PC-9 (cell line): ENCODE results near the gene CCDC30. TPM values are rescaled to one million over a fixed set of nuclear protein-coding genes. Genes with fewer than 3 reads are reported as not detected.

Experiments used
- BruUV-seq: library from RNA; stranded (reverse); fragments of 400-500 nt; replicated peaks from 2 replicates; lab custom pipeline; 2021; lab: Mats Ljungman, UMichigan
- CTCF ChIA-PET: fragments of 300-600 bp; sonication (Branson Sonifier 250); formaldehyde crosslinking; loops from one replicate; lab custom pipeline; 2022; ENCODE audit warnings: antibody characterized with exemption; lab: Charles Lee
- POLR2A ChIA-PET: fragments of 300-600 bp; sonication (Branson Sonifier 250); formaldehyde crosslinking; loops from one replicate; lab custom pipeline; 2022; ENCODE audit warnings: antibody characterized with exemption; ENCODE audit not compliant: unreplicated experiment; lab: Charles Lee
- DNase-seq, 2 experiments: peaks; one replicate each; pipeline versions ENCODE4 v3.0.0 to v3.0.0-alpha.2; 2015 to 2022; ENCODE audit warnings: mixed read lengths in 1 of 2
- H2AFZ ChIP-seq: fragments of 200-600 bp; sonication (generic); 2 replicates; pipeline ENCODE4 v1.8.1; 2017; ENCODE audit warnings: antibody characterized with exemption
- H3F3A ChIP-seq: fragments of 200-600 bp; sonication (generic); 2 replicates; pipeline ENCODE4 v1.8.1; 2017; ENCODE audit warnings: antibody characterized with exemption, mild to moderate bottlenecking, low read depth; ENCODE audit not compliant: insufficient read depth
- H3K27ac ChIP-seq: fragments of 200-600 bp; sonication (generic); 2 replicates; pipeline ENCODE4 v1.6.1; 2016; ENCODE audit warnings: mixed run types
- H3K27me3 ChIP-seq: fragments of 200-600 bp; sonication (generic); 2 replicates; pipeline ENCODE4 v1.6.1; 2016; ENCODE audit warnings: low read depth, mixed run types; ENCODE audit not compliant: insufficient read depth
- H3K36me3 ChIP-seq: fragments of 200-600 bp; sonication (generic); 2 replicates; pipeline ENCODE4 v1.6.1; 2016; ENCODE audit warnings: low read depth, mixed run types
- H3K4me1 ChIP-seq: fragments of 200-600 bp; sonication (generic); replicated peaks from 2 replicates; pipeline ENCODE4 v1.6.1; 2016; ENCODE audit warnings: mixed run types; ENCODE audit not compliant: insufficient read depth
- H3K4me2 ChIP-seq: fragments of 200-600 bp; sonication (generic); 2 replicates; pipeline ENCODE4 v1.6.1; 2017; ENCODE audit warnings: mixed run types
- H3K4me3 ChIP-seq: fragments of 200-600 bp; sonication (generic); 2 replicates; pipeline ENCODE4 v1.6.1; 2016; ENCODE audit warnings: mixed run types
- H3K79me2 ChIP-seq: fragments of 200-600 bp; sonication (generic); 2 replicates; pipeline ENCODE4 v1.6.1; 2017; ENCODE audit warnings: low read depth, mixed run types
- H3K9me2 ChIP-seq: fragments of 200-600 bp; sonication (generic); 2 replicates; pipeline ENCODE4 v1.8.1; 2017; ENCODE audit warnings: mild to moderate bottlenecking; ENCODE audit not compliant: insufficient read depth
- H3K9me3 ChIP-seq: fragments of 200-600 bp; sonication (generic); 2 replicates; pipeline ENCODE4 v1.8.1; 2016; ENCODE audit warnings: low read depth; ENCODE audit not compliant: insufficient read depth
- H4K20me1 ChIP-seq: fragments of 200-600 bp; sonication (generic); 2 replicates; pipeline ENCODE4 v1.8.1; 2017; ENCODE audit not compliant: insufficient read depth
- CTCF ChIP-seq: fragments of 200-600 bp; sonication (generic); conservative IDR thresholded peaks from 2 replicates; pipeline ENCODE4 v1.6.1; 2017; ENCODE audit warnings: mixed run types, antibody characterized with exemption, mild to moderate bottlenecking, moderate library complexity
- EZH2 ChIP-seq: fragments of 200-600 bp; sonication (generic); IDR thresholded peaks from 2 replicates; pipeline ENCODE4 v1.8.0; 2017; ENCODE audit warnings: antibody characterized with exemption, low read depth
- intact Hi-C: fragments of 100-400 bp; cut with micrococcal nuclease; formaldehyde crosslinking; loops from one replicate; pipeline ENCODE4 v1.10.0; 2022; ENCODE audit not compliant: unreplicated experiment
- total RNA-seq: library from RNA; stranded (reverse); gene quantifications from 2 replicates; pipeline ENCODE4 v1.2.3, GENCODE V29; 2021

CCDC30 gene
- total RNA-seq, 1 experiment from 2014 or later: 10.2 TPM

GRCh38 chr1:42689912-42690311 lies 226.8 kb downstream of the CCDC30 start:
- Histone ChIP-seq H3K79me2 (peaks cover 100% of the 10 kb centered on the region), H3K4me3 (no peak overlapping the region), H3F3A (peaks cover 31% of the 10 kb centered on the region), H3K9me3 (no peaks in the 10 kb centered on the region), H2AFZ (no peak overlapping the region), H3K9me2 (no peaks in the 10 kb centered on the region), H3K4me1 (peaks cover 81% of the 10 kb centered on the region), H3K27ac (peak overlapping the region; percentile 17; the same call in 1 of the 2 replicates), H3K36me3 (peaks cover 68% of the 10 kb centered on the region), H4K20me1 (peaks cover 100% of the 10 kb centered on the region), H3K27me3 (no peaks in the 10 kb centered on the region), H3K4me2 (peak overlapping the region; percentile 72; the same call in 1 of the 2 replicates)
- intact Hi-C loops: loop anchor here (10.0 kb wide), 2 partner anchors 355 to 545 kb away; partner anchors contain the start of gene FOXJ3
- ChIA-PET CTCF (interaction anchor here (0.7 kb wide), 1 partner anchor 54 kb away, joined by 5 read pairs; no protein-coding TSS in a partner anchor), POLR2A (interaction anchor here (0.7 kb wide), 1 partner anchor 9 kb away, joined by 6 read pairs; no protein-coding TSS in a partner anchor)
- DNase-seq: no peak
- TF ChIP-seq CTCF: no peak
- no peak for TF ChIP-seq EZH2
- BruUV-seq: no TSS peak

GRCh38 chr1:42690477-42691156 lies 227.5 kb downstream of the CCDC30 start:
- DNase-seq: no peak
- no peak overlapping the region for H3K4me3 ChIP-seq
- ChIA-PET CTCF (no interaction called here), POLR2A (no interaction called here)
- H3K4me1 ChIP-seq: peaks cover 74% of the 10 kb centered on the region
- H3K79me2 ChIP-seq: peaks cover 100% of the 10 kb centered on the region
- H3F3A ChIP-seq: peaks cover 31% of the 10 kb centered on the region
- peak overlapping the region; percentile 56; the same call in 1 of the 2 replicates for H3K27ac ChIP-seq
- TF ChIP-seq CTCF (peak; percentile 30; the same call in 1 of the 2 replicates), EZH2 (no peak)
- H3K36me3 ChIP-seq: peaks cover 68% of the 10 kb centered on the region
- peak overlapping the region; percentile 72 for H3K4me2 ChIP-seq
- no TSS peak for BruUV-seq
- H4K20me1 ChIP-seq: peaks cover 100% of the 10 kb centered on the region
- intact Hi-C loops: loop anchor here (10.0 kb wide), 1 partner anchor 546 kb away; no protein-coding TSS in a partner anchor
- no peaks in the 10 kb centered on the region for H3K9me3 ChIP-seq
- H3K27me3 ChIP-seq: no peaks in the 10 kb centered on the region
- H3K9me2 ChIP-seq: no peaks in the 10 kb centered on the region
- H2AFZ ChIP-seq: no peak overlapping the region

GRCh38 chr1:42691157-42691498 lies 228.0 kb downstream of the CCDC30 start:
- intact Hi-C loops: loop anchor here (10.0 kb wide), 1 partner anchor 546 kb away; no protein-coding TSS in a partner anchor
- ChIA-PET POLR2A (no interaction called here), CTCF (no interaction called here)
- no peak for DNase-seq
- no peak overlapping the region for H3K4me3 ChIP-seq
- 0 out of 2 replicates have a peak overlapping the region, but pooled peaks have one; percentile 56 for H3K27ac ChIP-seq
- H3K4me1 ChIP-seq: peaks cover 69% of the 10 kb centered on the region
- H3K4me2 ChIP-seq: peak overlapping the region; percentile 72; the same call in 1 of the 2 replicates
- peaks cover 100% of the 10 kb centered on the region for H3K79me2 ChIP-seq
- no peaks in the 10 kb centered on the region for H3K9me2 ChIP-seq
- no peak for TF ChIP-seq EZH2
- no peak for TF ChIP-seq CTCF
- peaks cover 68% of the 10 kb centered on the region for H3K36me3 ChIP-seq
- H2AFZ ChIP-seq: no peak overlapping the region
- peaks cover 31% of the 10 kb centered on the region for H3F3A ChIP-seq
- no peaks in the 10 kb centered on the region for H3K27me3 ChIP-seq
- BruUV-seq: no TSS peak
- H3K9me3 ChIP-seq: no peaks in the 10 kb centered on the region
- peaks cover 100% of the 10 kb centered on the region for H4K20me1 ChIP-seq
